Measurements from ENCODE around the gene MGAT4D.
"Not testable (repeated sequence)": the region's sequence is repeated elsewhere in the genome, so short reads cannot be mapped to it uniquely, and the experiment has no call there.

MGAT4D gene

GRCh38 chr4:140523857-140524742 lies 26.0 kb upstream of the MGAT4D start, which contains the start of gene ELMOD2:
Gene ELMOD2, plus strand, starts transcription at chr4:140524168. Its CDS starts 1,261 bp downstream, at chr4:140525429.
- H4K20me1 ChIP-seq (ENCODE audit: insufficient read depth, low read length, poor library complexity, severe bottlenecking): no peaks in the 10 kb centered on the region
- H3K4me2 ChIP-seq (ENCODE audit: low read depth, low read length, poor library complexity, severe bottlenecking): peak within 1 kb of the TSS; percentile 77
- H3K79me2 ChIP-seq (ENCODE audit: insufficient read depth, low read length): peaks cover 28% of the 10 kb centered on the region
- H2AFZ ChIP-seq (ENCODE audit: low read length): peak within 1 kb of the TSS; percentile 86
- no peaks in the 10 kb centered on the region for H3K9me3 ChIP-seq (ENCODE audit: insufficient read depth, low read depth, low read length)
- H3K9ac ChIP-seq (ENCODE audit: low read depth, low read length, poor library complexity, severe bottlenecking): peak within 1 kb of the TSS; percentile 84
- H3K36me3 ChIP-seq (ENCODE audit: insufficient read depth, low read length): no peaks in the 10 kb centered on the region
- no peaks in the 10 kb centered on the region for H3F3A ChIP-seq (ENCODE audit: low read depth)
- no peaks in the 10 kb centered on the region for H3K9me2 ChIP-seq (replicated peaks; ENCODE audit: low read depth, low read length)
- TF ChIP-seq EZH2phosphoT487 (IDR thresholded peaks at IDR 0.05; ENCODE audit: borderline replicate concordance) (no peak), CTCF (conservative IDR thresholded peaks at IDR 0.05; ENCODE audit: low read length) (peak; percentile 91)
- peaks cover 17% of the 10 kb centered on the region for H3K4me1 ChIP-seq (ENCODE audit: insufficient read depth, low read length, poor library complexity, severe bottlenecking)
- no peaks in the 10 kb centered on the region for H3K27me3 ChIP-seq (ENCODE audit: insufficient read depth, low read length, poor library complexity, severe bottlenecking)
- peak within 1 kb of the TSS; percentile 87 for H3K4me3 ChIP-seq (ENCODE audit: low read length, poor library complexity, severe bottlenecking)

- H3K4me3 ChIP-seq (ENCODE audit: low read length, poor library complexity, severe bottlenecking): peak overlapping the region; percentile 58
These were observed 25.3 kb upstream of the MGAT4D start for GRCh38 chr4:140523370-140523856.

GRCh38 chr4:140515423-140515822 lies 17.3 kb upstream of the MGAT4D start:
- Histone ChIP-seq H3K9me3 (ENCODE audit: insufficient read depth, low read depth, low read length) (no peaks in the 10 kb centered on the region), H2AFZ (ENCODE audit: low read length) (no peak overlapping the region), H3K36me3 (ENCODE audit: insufficient read depth, low read length) (no peaks in the 10 kb centered on the region), H3K79me2 (ENCODE audit: insufficient read depth, low read length) (no peaks in the 10 kb centered on the region), H3K4me2 (ENCODE audit: low read depth, low read length, poor library complexity, severe bottlenecking) (no peak overlapping the region), H3K9me2 (replicated peaks; ENCODE audit: low read depth, low read length) (no peaks in the 10 kb centered on the region), H3K4me1 (ENCODE audit: insufficient read depth, low read length, poor library complexity, severe bottlenecking) (no peaks in the 10 kb centered on the region), H3K4me3 (ENCODE audit: low read length, poor library complexity, severe bottlenecking) (no peak overlapping the region), H3F3A (ENCODE audit: low read depth) (no peaks in the 10 kb centered on the region), H3K9ac (ENCODE audit: low read depth, low read length, poor library complexity, severe bottlenecking) (no peak overlapping the region), H4K20me1 (ENCODE audit: insufficient read depth, low read length, poor library complexity, severe bottlenecking) (no peaks in the 10 kb centered on the region), H3K27me3 (ENCODE audit: insufficient read depth, low read length, poor library complexity, severe bottlenecking) (no peaks in the 10 kb centered on the region)
- TF ChIP-seq EZH2phosphoT487 (IDR thresholded peaks at IDR 0.05; ENCODE audit: borderline replicate concordance): no peak
- TF ChIP-seq CTCF (conservative IDR thresholded peaks at IDR 0.05; ENCODE audit: low read length): no peak

More at GRCh38 chr4:140523370-140523856, 25.3 kb upstream of the MGAT4D start:
- Histone ChIP-seq H2AFZ (ENCODE audit: low read length) (peak overlapping the region; percentile 76), H3K36me3 (ENCODE audit: insufficient read depth, low read length) (no peaks in the 10 kb centered on the region), H3K9ac (ENCODE audit: low read depth, low read length, poor library complexity, severe bottlenecking) (no peak overlapping the region), H3K9me2 (replicated peaks; ENCODE audit: low read depth, low read length) (no peaks in the 10 kb centered on the region), H3K4me1 (ENCODE audit: insufficient read depth, low read length, poor library complexity, severe bottlenecking) (peaks cover 17% of the 10 kb centered on the region), H3K9me3 (ENCODE audit: insufficient read depth, low read depth, low read length) (no peaks in the 10 kb centered on the region), H4K20me1 (ENCODE audit: insufficient read depth, low read length, poor library complexity, severe bottlenecking) (no peaks in the 10 kb centered on the region), H3K4me2 (ENCODE audit: low read depth, low read length, poor library complexity, severe bottlenecking) (peak overlapping the region; percentile 54), H3K27me3 (ENCODE audit: insufficient read depth, low read length, poor library complexity, severe bottlenecking) (no peaks in the 10 kb centered on the region), H3K79me2 (ENCODE audit: insufficient read depth, low read length) (peaks cover 28% of the 10 kb centered on the region), H3F3A (ENCODE audit: low read depth) (no peaks in the 10 kb centered on the region)
- no peak for TF ChIP-seq CTCF (conservative IDR thresholded peaks at IDR 0.05; ENCODE audit: low read length)

GRCh38 chr4:140513765-140514164 lies 15.7 kb upstream of the MGAT4D start:
- H2AFZ ChIP-seq (ENCODE audit: low read length); H4K20me1 ChIP-seq (ENCODE audit: insufficient read depth, low read length, poor library complexity, severe bottlenecking); H3K4me1 ChIP-seq (ENCODE audit: insufficient read depth, low read length, poor library complexity, severe bottlenecking); H3K4me3 ChIP-seq (ENCODE audit: low read length, poor library complexity, severe bottlenecking); H3F3A ChIP-seq (ENCODE audit: low read depth); H3K27me3 ChIP-seq (ENCODE audit: insufficient read depth, low read length, poor library complexity, severe bottlenecking); H3K4me2 ChIP-seq (ENCODE audit: low read depth, low read length, poor library complexity, severe bottlenecking); H3K9ac ChIP-seq (ENCODE audit: low read depth, low read length, poor library complexity, severe bottlenecking); H3K9me3 ChIP-seq (ENCODE audit: insufficient read depth, low read depth, low read length); H3K36me3 ChIP-seq (ENCODE audit: insufficient read depth, low read length); H3K79me2 ChIP-seq (ENCODE audit: insufficient read depth, low read length); H3K9me2 ChIP-seq (replicated peaks; ENCODE audit: low read depth, low read length): not testable (repeated sequence)

All from Loucy (cell line).